ENCODE data around the gene EDN2. TPM values are rescaled to one million over a fixed set of nuclear protein-coding genes. Genes with fewer than 3 reads are reported as not detected.

The EDN2 gene
- total RNA-seq, 1 experiment from 2014 or later: 0.28 TPM

DNA sequence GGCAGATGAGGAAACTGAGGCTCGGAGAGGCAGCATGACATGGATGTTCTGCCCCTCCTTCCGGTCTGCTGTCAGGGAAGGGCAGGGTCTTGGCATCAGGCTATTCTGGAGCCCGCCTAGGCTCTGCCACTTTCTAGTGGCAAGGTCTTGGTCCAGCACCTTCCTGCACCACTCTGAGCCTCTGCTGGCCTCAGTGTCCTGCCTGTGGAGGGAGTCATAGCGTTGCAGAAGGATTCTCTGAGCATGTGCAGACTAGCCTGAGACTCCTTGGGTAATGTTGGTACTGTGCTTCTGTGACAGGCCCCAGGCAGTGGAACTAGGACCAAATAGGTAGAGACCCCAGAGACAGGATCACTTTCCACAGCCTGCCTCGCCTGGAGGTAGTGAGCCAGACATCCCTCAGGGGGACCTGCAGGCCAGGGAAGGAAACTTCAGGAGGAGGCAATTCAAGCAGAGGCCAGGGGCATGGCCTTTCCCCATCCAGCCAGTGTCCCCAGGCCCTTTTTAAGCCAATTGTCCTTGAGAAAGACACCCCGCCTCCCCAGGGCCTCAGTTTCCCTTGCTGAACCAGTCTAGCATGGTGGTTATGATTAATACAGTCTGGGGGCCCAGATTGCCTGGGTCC is 10.6 kb downstream of the EDN2 start:
- Mint-ChIP-seq H3K36me3 (ENCODE audit: insufficient read depth, unreplicated experiment) (no peaks in the 10 kb centered on the region), H3K27ac (ENCODE audit: unreplicated experiment) (no peak overlapping the region), H3K4me3 (ENCODE audit: low read depth, unreplicated experiment) (no peak overlapping the region), H3K27me3 (ENCODE audit: unreplicated experiment) (no peaks in the 10 kb centered on the region), H3K9me3 (ENCODE audit: low read depth, unreplicated experiment) (no peaks in the 10 kb centered on the region), H3K4me1 (ENCODE audit: low read depth, unreplicated experiment) (peaks cover 29% of the 10 kb centered on the region)
- BruUV-seq (replicated peaks): no TSS peak
- intact Hi-C loops (cut with micrococcal nuclease; ENCODE audit: unreplicated experiment): no loop called here
- no peak for DNase-seq
- TF ChIP-seq, protein P1, sequence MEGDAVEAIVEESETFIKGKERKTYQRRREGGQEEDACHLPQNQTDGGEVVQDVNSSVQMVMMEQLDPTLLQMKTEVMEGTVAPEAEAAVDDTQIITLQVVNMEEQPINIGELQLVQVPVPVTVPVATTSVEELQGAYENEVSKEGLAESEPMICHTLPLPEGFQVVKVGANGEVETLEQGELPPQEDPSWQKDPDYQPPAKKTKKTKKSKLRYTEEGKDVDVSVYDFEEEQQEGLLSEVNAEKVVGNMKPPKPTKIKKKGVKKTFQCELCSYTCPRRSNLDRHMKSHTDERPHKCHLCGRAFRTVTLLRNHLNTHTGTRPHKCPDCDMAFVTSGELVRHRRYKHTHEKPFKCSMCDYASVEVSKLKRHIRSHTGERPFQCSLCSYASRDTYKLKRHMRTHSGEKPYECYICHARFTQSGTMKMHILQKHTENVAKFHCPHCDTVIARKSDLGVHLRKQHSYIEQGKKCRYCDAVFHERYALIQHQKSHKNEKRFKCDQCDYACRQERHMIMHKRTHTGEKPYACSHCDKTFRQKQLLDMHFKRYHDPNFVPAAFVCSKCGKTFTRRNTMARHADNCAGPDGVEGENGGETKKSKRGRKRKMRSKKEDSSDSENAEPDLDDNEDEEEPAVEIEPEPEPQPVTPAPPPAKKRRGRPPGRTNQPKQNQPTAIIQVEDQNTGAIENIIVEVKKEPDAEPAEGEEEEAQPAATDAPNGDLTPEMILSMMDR (IDR thresholded peaks at IDR 0.05; ENCODE audit: unreplicated experiment): no peak
- CTCF ChIA-PET: no interaction called here

DNA sequence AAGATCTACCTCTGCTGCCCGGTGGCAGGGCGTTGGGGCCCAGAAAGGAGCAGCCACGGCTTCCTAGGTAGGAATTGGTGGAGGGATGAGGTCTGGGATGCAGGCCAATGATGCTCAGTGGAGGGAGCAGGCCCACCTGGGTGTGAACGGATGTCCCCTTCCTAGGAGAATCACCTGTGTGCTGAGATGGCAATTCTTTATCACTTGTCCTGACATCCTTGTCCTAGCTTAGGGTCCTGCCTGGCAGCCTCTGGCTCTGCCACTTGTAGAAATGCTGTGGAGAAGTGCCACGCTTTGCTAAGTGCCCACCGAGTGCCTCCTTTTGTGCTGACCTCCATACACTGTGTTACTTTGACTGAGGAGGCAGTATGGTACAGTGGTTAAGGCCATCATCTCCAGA is 12.8 kb downstream of the EDN2 start:
- Mint-ChIP-seq H3K4me3 (ENCODE audit: low read depth, unreplicated experiment) (no peak overlapping the region), H3K9me3 (ENCODE audit: low read depth, unreplicated experiment) (no peaks in the 10 kb centered on the region), H3K4me1 (ENCODE audit: low read depth, unreplicated experiment) (peaks cover 30% of the 10 kb centered on the region), H3K27ac (ENCODE audit: unreplicated experiment) (no peak overlapping the region), H3K27me3 (ENCODE audit: unreplicated experiment) (no peaks in the 10 kb centered on the region), H3K36me3 (ENCODE audit: insufficient read depth, unreplicated experiment) (no peaks in the 10 kb centered on the region)
- TF ChIP-seq, protein P1 (IDR thresholded peaks at IDR 0.05; ENCODE audit: unreplicated experiment): no peak
- no TSS peak for BruUV-seq (replicated peaks)
- no peak for DNase-seq
- intact Hi-C loops (cut with micrococcal nuclease; ENCODE audit: unreplicated experiment): no loop called here
- CTCF ChIA-PET: no interaction called here

GRCh38 chr1:41469706-41470105 is 14.8 kb downstream of the EDN2 start:
- no peak overlapping the region for H3K4me3 Mint-ChIP-seq (ENCODE audit: low read depth, unreplicated experiment)
- CTCF ChIA-PET: no interaction called here
- no peak overlapping the region for H3K27ac Mint-ChIP-seq (ENCODE audit: unreplicated experiment)
- TF ChIP-seq, protein P1 (IDR thresholded peaks at IDR 0.05; ENCODE audit: unreplicated experiment): no peak
- no peak for DNase-seq
- intact Hi-C loops (cut with micrococcal nuclease; ENCODE audit: unreplicated experiment): no loop called here
- peaks cover 12% of the 10 kb centered on the region for H3K4me1 Mint-ChIP-seq (ENCODE audit: low read depth, unreplicated experiment)
- no TSS peak for BruUV-seq (replicated peaks)
- H3K27me3 Mint-ChIP-seq (ENCODE audit: unreplicated experiment): no peaks in the 10 kb centered on the region
- no peaks in the 10 kb centered on the region for H3K9me3 Mint-ChIP-seq (ENCODE audit: low read depth, unreplicated experiment)
- no peaks in the 10 kb centered on the region for H3K36me3 Mint-ChIP-seq (ENCODE audit: insufficient read depth, unreplicated experiment)

GRCh38 chr1:41468122-41468762 is 16.2 kb downstream of the EDN2 start:
- intact Hi-C loops (cut with micrococcal nuclease; ENCODE audit: unreplicated experiment): no loop called here
- Mint-ChIP-seq H3K27me3 (ENCODE audit: unreplicated experiment) (no peaks in the 10 kb centered on the region), H3K4me3 (ENCODE audit: low read depth, unreplicated experiment) (no peak overlapping the region), H3K27ac (ENCODE audit: unreplicated experiment) (no peak overlapping the region), H3K4me1 (ENCODE audit: low read depth, unreplicated experiment) (peaks cover 12% of the 10 kb centered on the region), H3K9me3 (ENCODE audit: low read depth, unreplicated experiment) (no peaks in the 10 kb centered on the region), H3K36me3 (ENCODE audit: insufficient read depth, unreplicated experiment) (no peaks in the 10 kb centered on the region)
- CTCF ChIA-PET: interaction anchor here (0.6 to 1.0 kb wide), 4 partner anchors 10 to 303 kb away, joined by 3 to 11 read pairs (median 4); no protein-coding TSS in a partner anchor
- peak; percentile 26 for DNase-seq
- TF ChIP-seq, protein P1 (IDR thresholded peaks at IDR 0.05; ENCODE audit: unreplicated experiment): no peak
- no TSS peak for BruUV-seq (replicated peaks)

All from Calu3 (cell line).